GM12891 (cell line): ENCODE measurements around the gene SMPD3.

Experiments used
- POLR2AphosphoS5 ChIP-seq: IDR thresholded peaks from 2 replicates; pipeline ENCODE4 v1.6.1; 2011; ENCODE audit warnings: low read depth, low read length, control low read depth
- TAF1 ChIP-seq: IDR thresholded peaks from 2 replicates; pipeline ENCODE4 v1.6.1; 2011; ENCODE audit warnings: low read depth, low read length, control low read depth

DNA sequence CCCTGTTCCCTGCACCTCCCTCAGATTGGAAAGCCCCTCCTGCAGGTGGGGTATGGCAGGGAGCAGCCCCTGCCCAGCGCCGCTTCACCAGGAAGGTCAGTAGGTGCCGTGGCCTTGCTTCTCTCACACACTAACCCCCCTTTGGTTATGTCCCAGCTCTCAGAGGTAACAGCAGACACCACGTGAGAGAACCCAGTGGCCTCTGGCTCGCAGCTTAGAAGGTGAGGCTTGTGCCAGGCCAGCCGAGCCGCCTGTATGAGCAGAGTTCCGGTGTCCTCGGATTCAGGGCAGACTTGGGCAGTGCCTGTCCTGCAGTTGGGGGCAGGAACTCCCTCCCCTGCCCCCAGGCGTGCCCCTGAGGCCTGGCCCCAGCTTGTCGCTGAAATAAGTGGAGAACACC, 90.4 kb downstream of the SMPD3 start:
- TF ChIP-seq POLR2AphosphoS5 (no peak), TAF1 (no peak)
